Measurements from ENCODE around the gene HNRNPAB.
A peak's percentile ranks its signal among the peaks of the same experiment; 100 is the strongest.
"Not testable (repeated sequence)": the region's sequence is repeated elsewhere in the genome, so short reads cannot be mapped to it uniquely, and the experiment has no call there.

Gene HNRNPAB

GRCh38 chr5:178230879-178231538 lies 26.7 kb downstream of the HNRNPAB start:
- no peak for DNase-seq (ENCODE audit: low read depth in 3 of 3)

GRCh38 chr5:178231539-178232123 lies 27.3 kb downstream of the HNRNPAB start:
- DNase-seq (ENCODE audit: low read depth in 3 of 3), result no peak

- DNase-seq (ENCODE audit: low read depth in 3 of 3), result peak; percentile 37 to 67 (median 54)
Measured at GRCh38 chr5:178232124-178232919, 28.0 kb downstream of the HNRNPAB start, which contains the start of gene PHYKPL. PHYKPL (minus strand) TSS chr5:178232802; CDS start chr5:178232550, 252 bp downstream.

- DNase-seq (ENCODE audit: low read depth in 3 of 3), result no peak
Measured at GRCh38 chr5:178232920-178233429, 28.6 kb downstream of the HNRNPAB start.

GRCh38 chr5:178234121-178234749 lies 29.9 kb downstream of the HNRNPAB start:
- DNase-seq (ENCODE audit: low read depth in 3 of 3), result no peak

GRCh38 chr5:178234750-178235587 lies 30.6 kb downstream of the HNRNPAB start:
- peak; percentile 55 to 77 (median 65) for DNase-seq (ENCODE audit: low read depth in 3 of 3)

GRCh38 chr5:178235588-178235974 lies 31.2 kb downstream of the HNRNPAB start:
- DNase-seq (ENCODE audit: low read depth in 3 of 3), result no peak

- no peak for DNase-seq (ENCODE audit: low read depth in 3 of 3)
Measured at GRCh38 chr5:178236126-178236525, 31.8 kb downstream of the HNRNPAB start.

GRCh38 chr5:178236679-178237078 lies 32.3 kb downstream of the HNRNPAB start:
- no peak for DNase-seq (ENCODE audit: low read depth in 3 of 3)

GRCh38 chr5:178237431-178238312 lies 33.3 kb downstream of the HNRNPAB start:
- DNase-seq (ENCODE audit: low read depth in 3 of 3), result no peak

- DNase-seq (ENCODE audit: low read depth in 3 of 3), result no peak
Measured at GRCh38 chr5:178238313-178238635, 33.9 kb downstream of the HNRNPAB start.

GRCh38 chr5:178238711-178239592 lies 34.6 kb downstream of the HNRNPAB start:
- DNase-seq (ENCODE audit: low read depth in 3 of 3), result no peak

GRCh38 chr5:178239626-178240301 lies 35.4 kb downstream of the HNRNPAB start:
- DNase-seq (ENCODE audit: low read depth in 3 of 3), result not testable (repeated sequence)

GRCh38 chr5:178240341-178240741 lies 36.0 kb downstream of the HNRNPAB start:
- no peak for DNase-seq (ENCODE audit: low read depth in 3 of 3)

GRCh38 chr5:178240766-178241165 lies 36.4 kb downstream of the HNRNPAB start:
- DNase-seq (ENCODE audit: low read depth in 3 of 3), result no peak

- no peak for DNase-seq (ENCODE audit: low read depth in 3 of 3)
Measured at GRCh38 chr5:178241231-178241663, 36.9 kb downstream of the HNRNPAB start.

- DNase-seq (ENCODE audit: low read depth in 3 of 3), result no peak
Measured at GRCh38 chr5:178241688-178242231, 37.4 kb downstream of the HNRNPAB start.

- DNase-seq (ENCODE audit: low read depth in 3 of 3), result no peak
Measured at GRCh38 chr5:178242416-178242815, 38.1 kb downstream of the HNRNPAB start.

All from stimulated activated CD4-positive, alpha-beta T cell treated with anti-CD3 and anti-CD28 coated beads, TNF-alpha, amount 100 ng/mL, for 48 hours (primary cell).